Neural cell (in vitro differentiated cells): ENCODE measurements around the gene TBC1D5.

ENCODE experiments used
- CTCF ChIP-seq: fragments of 450-650 bp; IDR thresholded peaks from 2 replicates; pipeline ENCODE4 v1.5.1; 2014; ENCODE audit warnings: antibody characterized with exemption, mild to moderate bottlenecking, moderate library complexity; ENCODE audit not compliant: poor library complexity, severe bottlenecking
- EP300 ChIP-seq: fragments of 450-650 bp; conservative IDR thresholded peaks from 2 replicates; pipeline ENCODE4 v1.6.1; 2014; ENCODE audit warnings: antibody characterized with exemption, mild to moderate bottlenecking, moderate library complexity; ENCODE audit not compliant: poor library complexity, severe bottlenecking
- EZH2 ChIP-seq: fragments of 200-600, 300-800 bp; shearing (Covaris generic), sonication (generic); IDR thresholded peaks from 2 replicates; pipeline ENCODE4 v1.6.1; 2014; ENCODE audit warnings: antibody characterized with exemption, low read length, borderline replicate concordance, mild to moderate bottlenecking; ENCODE audit not compliant: insufficient read depth, poor library complexity, severe bottlenecking
- POLR2AphosphoS5 ChIP-seq: IDR thresholded peaks from 2 replicates; pipeline ENCODE4 v1.6.1; 2012

GRCh38 chr3:17678116-17678741 is 64.2 kb downstream of the TBC1D5 start:
- TF ChIP-seq CTCF (no peak), POLR2AphosphoS5 (no peak), EZH2 (no peak), EP300 (no peak)
